SHP77 treated with DMSO at 0.1 percent for 48 hours (cell line): ENCODE data around the gene HTT.

Experiments
- DNase-seq: peaks from one replicate; lab custom pipeline; 2025; lab: John Stamatoyannopoulos, UW

HTT gene

GRCh38 chr4:3234171-3235029 lies 159.9 kb downstream of the HTT start:
- no peak for DNase-seq

- no peak for DNase-seq
Observed at GRCh38 chr4:3235030-3235345, 160.5 kb downstream of the HTT start.

- DNase-seq = no peak
Observed at GRCh38 chr4:3235581-3235980, 161.1 kb downstream of the HTT start.

GRCh38 chr4:3236326-3236878 lies 161.9 kb downstream of the HTT start:
- no peak for DNase-seq

GRCh38 chr4:3237266-3237665 lies 162.8 kb downstream of the HTT start:
- no peak for DNase-seq

- DNase-seq = no peak
Observed at GRCh38 chr4:3237712-3238560, 163.5 kb downstream of the HTT start.

GRCh38 chr4:3238721-3239120 lies 164.2 kb downstream of the HTT start:
- no peak for DNase-seq

- no peak for DNase-seq
Observed at GRCh38 chr4:3239303-3239702, 164.8 kb downstream of the HTT start.

- DNase-seq = no peak
Observed at GRCh38 chr4:3239998-3240920, 165.8 kb downstream of the HTT start.

GRCh38 chr4:3240936-3241522 lies 166.5 kb downstream of the HTT start:
- no peak for DNase-seq

- no peak for DNase-seq
Observed at GRCh38 chr4:3241898-3242524, 167.5 kb downstream of the HTT start.

- DNase-seq = no peak
Observed at GRCh38 chr4:3243136-3243780, 168.8 kb downstream of the HTT start.

- no peak for DNase-seq
Observed at GRCh38 chr4:3244002-3244401, 169.5 kb downstream of the HTT start.

GRCh38 chr4:3244747-3245146 lies 170.3 kb downstream of the HTT start:
- DNase-seq = no peak

GRCh38 chr4:3245676-3246075 lies 171.2 kb downstream of the HTT start:
- no peak for DNase-seq

GRCh38 chr4:3246458-3247398 lies 172.2 kb downstream of the HTT start:
- DNase-seq = no peak

GRCh38 chr4:3247399-3248177 lies 173.1 kb downstream of the HTT start:
- DNase-seq = no peak

- DNase-seq = no peak
Observed at GRCh38 chr4:3248178-3248480, 173.6 kb downstream of the HTT start.
